Stomach (tissue), 4 donors: Measurements from ENCODE around the gene VPS8.

Experiments used
- CTCF ChIP-seq, 7 experiments: fragments of 450-650 bp in 4 of 7; fragments of 200-600 bp in 3 of 7; sonication (generic) in 3 of 7; IDR thresholded peaks; one replicate each; pipeline ENCODE4 v1.5.1; 2016 to 2019; ENCODE audit warnings: antibody characterized with exemption in 7 of 7, control low read depth in 2 of 7, mild to moderate bottlenecking in 1 of 7
- EP300 ChIP-seq: sonication (generic); formaldehyde crosslinking; IDR thresholded peaks from one replicate; pipeline ENCODE4 v1.6.1; 2017; ENCODE audit warnings: antibody characterized with exemption
- POLR2A ChIP-seq, 4 donors: fragments of 450-650 bp; IDR thresholded peaks; one replicate each; pipeline ENCODE4 v1.6.1; 2016; ENCODE audit warnings: antibody characterized with exemption in 4 of 4, control low read depth in 2 of 4, mild to moderate bottlenecking in 1 of 4, moderate library complexity in 1 of 4

DNA sequence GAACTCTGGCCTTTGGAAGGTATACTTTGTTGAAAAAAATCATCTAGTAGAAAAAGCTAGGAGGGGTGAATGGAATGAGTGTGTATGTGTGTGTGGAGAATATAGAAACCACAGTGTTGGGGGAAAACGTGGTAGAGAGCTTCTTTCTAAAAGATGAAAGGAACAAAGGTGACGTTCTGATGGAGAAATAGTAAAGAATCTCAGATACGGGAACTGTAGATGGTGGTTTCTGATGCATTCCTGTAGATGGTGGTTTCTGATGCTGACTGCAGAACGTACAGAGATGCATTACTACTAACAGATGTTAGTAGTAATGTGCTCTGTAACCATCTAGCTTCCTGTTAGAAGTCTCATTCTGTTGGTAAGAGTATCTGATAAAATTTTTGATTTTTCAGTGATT is 60.2 kb downstream of the VPS8 start:
- TF ChIP-seq CTCF (IDR thresholded peaks at IDR 0.05): no peak
- no peak for TF ChIP-seq EP300
- no peak for TF ChIP-seq POLR2A (IDR thresholded peaks at IDR 0.05)
